Nucleus accumbens (tissue), 56 donors: ENCODE data around the gene PDE8A.
A peak's percentile ranks its signal among the peaks of the same experiment; 100 is the strongest.

Experiments used
- DNase-seq, 56 donors: peaks; one replicate each; lab custom pipeline; 2025; lab: John Stamatoyannopoulos, UW

PDE8A gene

DNA sequence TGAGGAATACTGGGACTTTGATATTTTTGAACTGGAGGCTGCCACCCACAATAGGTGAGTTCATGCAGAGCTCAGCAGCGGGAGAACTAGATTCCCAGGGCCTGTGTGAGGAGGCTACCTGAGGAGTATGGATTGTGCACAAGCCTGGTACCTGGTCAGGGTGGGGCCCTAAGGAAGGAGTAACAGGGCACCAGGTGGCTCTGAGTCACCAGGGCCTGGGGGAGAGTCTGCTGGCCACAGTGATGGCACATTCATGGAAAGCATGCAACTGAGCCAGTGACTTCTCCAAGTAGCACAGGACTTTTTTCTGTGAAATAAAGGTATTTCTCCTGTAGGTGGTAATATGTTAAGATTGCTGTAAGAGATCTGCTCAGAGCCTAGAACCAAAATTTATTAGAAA is 134.4 kb downstream of the PDE8A start:
- DNase-seq = no peak

DNA sequence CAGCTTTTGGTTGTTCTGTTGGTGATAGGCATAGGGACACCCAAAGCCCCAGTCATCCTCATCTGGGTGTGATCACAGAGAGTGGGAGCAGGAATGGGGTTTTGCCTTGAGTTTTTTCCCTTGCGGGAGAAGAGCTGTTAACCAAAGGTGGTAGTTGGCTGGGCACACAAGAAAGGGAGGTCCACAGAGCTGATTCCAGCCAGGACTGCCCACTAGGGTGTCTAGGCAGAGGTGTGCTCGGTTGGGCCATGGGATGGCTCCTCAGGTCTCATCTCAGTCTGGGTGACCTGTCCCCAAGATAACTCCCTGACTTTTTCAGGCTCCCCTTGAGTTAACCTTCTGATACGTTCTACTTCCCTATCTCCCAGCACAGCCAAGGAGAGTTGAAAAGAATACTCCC is 134.8 kb downstream of the PDE8A start:
- DNase-seq = no peak

DNA sequence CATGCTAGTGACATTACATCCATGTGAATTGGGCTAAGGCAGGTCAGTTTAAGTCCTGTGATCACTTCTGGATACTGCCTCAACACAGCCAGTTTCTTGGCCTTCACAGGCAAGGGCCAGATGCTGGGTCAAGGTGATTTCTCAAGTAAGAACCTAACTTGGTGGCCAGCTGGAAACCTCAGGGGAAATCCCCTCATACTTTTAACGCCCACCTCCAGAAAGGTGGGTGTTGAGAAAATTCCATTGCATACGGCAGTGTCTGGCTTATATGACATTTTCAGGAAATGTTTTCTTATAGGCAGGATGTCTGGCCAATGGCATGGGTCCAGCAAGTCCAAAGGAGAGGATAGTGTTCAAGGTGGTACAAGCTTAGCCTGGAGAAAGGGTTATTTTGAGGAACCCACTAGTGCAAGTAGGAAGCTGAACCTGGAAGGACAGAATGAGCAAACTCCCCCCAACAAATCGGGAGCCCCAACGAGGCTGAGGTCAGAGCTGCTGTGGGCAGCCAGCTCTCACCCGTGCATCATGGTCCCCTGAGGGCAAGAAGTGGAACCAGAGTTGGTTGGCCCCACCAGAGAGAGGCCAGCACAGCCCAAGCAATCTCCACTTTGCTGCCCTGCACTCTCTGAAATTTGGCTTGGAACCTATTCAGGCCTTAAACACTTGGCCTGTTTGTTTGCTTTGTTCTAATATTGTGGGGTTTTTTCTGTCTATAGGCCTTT is 135.4 kb downstream of the PDE8A start:
- no peak for DNase-seq

DNA sequence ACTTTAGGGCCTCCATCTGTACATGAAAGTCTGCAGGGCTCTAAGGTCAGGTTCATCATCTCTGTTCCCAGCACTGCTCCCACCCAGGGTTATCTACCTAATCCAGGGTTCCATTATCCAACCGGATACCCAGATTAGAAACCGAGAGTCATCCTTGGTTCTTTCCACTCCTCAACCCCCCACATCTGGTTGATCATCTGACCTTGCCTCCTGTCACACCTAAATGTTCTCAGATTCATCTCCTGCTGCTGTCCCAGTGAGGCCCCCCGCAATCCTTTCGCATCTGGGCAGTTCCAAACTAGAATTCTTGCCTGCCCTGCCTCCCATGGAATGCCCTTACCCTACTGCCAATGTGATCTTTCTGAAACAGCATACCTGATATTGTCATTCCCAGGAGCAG is 136.5 kb downstream of the PDE8A start:
- DNase-seq = no peak

DNA sequence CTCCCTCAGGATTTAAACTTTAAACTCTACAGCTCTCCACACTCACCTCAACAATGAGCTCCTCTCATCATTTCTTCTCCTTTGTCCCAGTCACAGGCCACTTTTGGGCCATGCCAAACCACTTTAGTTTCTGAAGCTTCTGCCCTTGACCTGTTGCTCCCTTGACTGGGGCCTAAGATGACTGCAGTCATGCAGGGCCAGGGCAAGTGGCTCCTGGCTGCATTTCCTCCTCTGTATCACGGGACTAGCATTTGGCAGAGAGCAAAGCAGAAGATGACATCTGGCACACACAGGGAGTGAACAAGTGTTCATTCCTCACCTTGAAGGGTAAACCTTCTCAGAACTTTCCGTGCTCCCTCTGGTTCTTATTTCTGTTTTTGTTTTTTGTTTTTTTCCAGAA is 136.9 kb downstream of the PDE8A start:
- peak in 2 of 56 donors; percentile 19 to 30 for DNase-seq

DNA sequence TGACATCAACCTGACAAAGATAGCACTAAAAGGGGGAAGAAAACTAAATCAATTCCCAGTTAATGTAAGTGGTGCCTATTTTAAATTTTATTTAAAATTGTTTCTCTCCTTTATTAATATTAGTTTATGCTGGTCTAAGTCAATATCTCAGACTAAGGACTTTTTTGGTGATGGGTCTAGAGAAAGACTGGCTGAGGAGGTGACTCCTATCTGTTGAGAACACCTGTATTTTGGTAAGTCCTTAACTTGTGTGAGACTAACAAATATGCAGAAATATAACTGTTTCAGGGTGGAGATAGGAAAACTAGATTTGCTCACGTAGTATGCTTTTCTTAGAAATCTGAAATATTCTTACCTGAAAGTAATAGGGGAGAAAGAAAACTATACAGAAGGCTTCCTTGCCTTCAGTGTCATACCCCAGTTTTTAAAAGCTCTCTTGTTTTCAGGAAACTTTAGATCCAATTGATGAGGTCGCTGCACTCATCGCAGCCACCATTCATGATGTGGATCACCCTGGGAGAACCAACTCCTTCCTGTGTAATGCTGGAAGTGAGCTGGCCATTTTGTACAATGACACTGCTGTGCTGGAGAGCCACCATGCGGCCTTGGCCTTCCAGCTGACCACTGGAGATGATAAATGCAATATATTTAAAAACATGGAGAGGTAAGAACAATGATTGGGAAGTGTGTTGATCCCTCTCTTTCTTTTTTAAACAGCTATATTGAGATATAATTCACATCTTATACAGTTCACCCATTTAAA is 138.9 kb downstream of the PDE8A start:
- DNase-seq = peak in 32 of 56 donors; percentile 5 to 57 (median 26)

DNA sequence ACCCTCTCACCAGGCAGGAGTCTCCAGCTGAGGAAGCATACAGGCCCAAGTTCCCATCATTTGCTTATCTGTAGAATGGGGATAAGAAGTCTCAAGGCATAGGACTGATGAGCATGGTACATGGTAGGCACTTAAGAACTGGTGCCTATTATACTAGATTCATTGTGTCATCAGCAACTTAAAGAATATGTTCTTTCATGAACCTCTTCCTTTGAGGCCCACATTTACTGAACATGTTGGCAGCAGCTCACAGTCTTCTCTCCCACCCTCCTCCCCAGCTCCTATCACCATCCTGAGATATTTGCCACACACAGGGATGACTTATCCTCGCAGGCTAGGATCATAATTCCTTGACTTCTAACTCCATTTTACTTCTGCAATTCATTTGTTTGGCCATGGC is 142.5 kb downstream of the PDE8A start:
- DNase-seq = no peak

DNA sequence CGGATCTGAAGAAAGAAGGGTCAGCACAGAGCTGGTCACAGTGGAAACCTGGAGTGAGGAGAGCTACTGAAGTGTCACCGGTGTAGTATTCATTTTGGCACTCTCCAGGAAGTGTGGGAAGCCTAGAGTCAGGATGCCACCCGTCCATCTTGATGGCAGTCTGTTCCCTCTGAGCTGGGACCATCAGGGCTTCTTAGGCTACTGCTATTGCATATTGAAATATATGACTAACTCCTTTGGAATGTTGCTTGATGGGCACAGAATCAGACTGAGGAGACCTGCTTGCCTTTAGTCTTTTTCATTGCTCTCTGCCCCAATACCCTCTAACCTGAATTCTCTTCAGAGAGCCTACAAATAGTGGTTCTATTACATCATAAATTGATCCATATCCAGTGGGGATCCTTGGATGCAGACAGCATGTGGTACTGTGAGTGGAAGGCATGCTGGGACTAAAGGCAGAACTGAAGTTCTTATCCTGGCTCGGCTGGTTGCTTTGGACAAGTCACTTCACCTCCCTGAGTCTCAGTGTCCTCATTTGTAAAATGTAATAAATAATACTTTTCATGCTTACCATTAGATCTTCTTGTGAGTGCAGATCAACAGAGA is 143.5 kb downstream of the PDE8A start:
- no peak for DNase-seq

DNA sequence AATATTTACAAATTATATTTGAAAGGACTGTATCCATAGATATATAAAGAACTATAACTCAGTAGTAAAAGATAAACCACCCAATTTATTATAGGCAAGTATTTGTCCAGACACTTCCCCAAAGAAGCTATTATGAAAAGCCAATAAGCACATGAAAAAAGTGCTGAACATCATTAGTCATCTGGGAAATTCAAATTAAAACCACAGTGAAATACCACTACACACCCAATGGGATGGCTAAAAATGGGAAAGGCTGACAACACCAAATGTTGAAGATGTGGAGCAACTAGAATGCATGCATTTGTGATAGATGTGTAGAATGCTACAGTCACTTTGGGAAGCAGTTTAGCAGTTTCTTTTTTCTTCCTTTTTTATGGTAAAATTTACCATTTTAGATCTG is 147.0 kb downstream of the PDE8A start:
- DNase-seq = no peak

DNA sequence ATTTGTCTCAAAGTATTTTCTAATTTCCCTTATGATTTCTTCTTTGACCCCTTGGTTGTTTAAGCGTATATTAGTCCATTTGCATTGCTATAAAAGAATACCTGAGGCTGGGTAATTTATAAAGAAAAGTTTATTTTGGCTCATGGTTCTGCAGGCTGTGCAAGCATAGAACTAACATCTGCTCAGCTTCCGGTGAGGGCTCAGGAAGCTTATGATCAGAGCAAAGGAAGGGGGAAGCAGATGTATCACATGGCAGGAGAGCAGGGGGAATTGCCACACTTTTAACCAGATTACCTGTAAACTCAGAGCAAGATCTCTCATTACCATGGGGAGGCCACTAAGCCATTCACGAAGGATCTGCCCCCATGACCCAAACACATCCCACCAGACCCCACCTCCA is 148.2 kb downstream of the PDE8A start:
- no peak for DNase-seq

DNA sequence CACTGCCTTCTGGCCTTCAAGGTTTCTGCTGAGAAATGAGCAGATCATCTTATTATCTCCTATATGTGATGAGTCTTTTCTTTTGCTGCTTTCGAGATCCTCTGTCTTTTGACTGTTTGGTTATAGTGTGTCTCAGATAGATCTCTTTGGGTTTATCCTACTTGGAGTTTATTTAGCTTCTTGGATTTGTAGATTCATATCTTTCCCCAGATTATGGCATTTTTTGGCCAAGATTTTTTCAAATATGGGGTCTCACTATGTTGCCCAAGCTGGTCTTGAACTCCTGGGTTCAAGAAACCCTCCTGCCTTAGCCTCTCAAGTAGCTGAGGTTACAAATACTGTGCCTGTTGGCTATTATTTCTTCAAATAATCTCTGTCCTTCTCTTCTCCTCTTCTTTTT is 150.3 kb downstream of the PDE8A start:
- DNase-seq = no peak

DNA sequence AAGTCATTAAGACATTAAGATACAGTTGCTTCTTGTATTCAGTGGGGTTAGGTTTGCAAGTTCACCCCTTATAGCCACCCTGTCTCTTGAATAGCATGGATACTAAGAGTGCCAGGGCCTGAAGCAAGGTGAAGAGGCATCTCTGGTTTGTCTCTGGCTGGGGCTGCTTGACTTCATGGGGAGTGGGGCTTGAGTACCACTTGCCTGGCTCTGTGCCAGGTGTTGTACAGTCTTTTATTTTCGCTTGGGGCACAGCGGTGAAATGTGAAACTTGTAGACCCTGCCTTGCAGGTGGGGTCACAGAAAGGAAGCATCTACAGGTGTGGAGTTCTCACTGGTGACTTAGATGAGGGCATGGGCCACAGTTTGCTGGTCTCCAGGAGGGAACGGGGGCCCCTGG is 152.1 kb downstream of the PDE8A start:
- no peak for DNase-seq

DNA sequence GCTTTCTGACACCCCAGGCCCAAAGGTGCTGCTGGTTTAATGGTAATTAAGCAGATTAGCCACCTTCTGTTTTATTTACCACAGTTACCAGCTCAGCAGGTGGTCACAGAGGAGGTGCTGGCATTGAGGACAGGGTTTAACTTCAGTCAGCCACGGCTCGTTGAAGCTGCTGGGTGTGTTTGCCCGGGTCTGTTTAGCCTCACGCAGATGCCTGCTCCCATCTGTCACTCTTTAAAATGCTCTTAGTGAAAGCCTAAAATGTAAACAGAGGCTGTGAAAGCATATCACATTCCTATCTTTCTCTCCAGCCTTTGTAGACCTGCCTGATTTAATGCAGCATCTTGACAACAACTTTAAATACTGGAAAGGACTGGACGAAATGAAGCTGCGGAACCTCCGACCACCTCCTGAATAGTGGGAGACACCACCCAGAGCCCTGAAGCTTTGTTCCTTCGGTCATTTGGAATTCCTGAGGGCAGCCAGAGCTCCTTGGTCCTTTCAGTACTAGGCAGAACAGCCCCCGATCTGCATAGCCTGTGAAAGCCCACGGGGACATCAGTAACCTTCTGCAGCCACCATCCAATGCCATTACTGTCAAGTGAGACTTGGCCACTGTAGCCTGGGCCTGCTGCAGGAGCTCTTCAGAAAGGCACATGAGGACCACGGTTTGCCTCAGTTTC is 156.0 kb downstream of the PDE8A start:
- DNase-seq = no peak

DNA sequence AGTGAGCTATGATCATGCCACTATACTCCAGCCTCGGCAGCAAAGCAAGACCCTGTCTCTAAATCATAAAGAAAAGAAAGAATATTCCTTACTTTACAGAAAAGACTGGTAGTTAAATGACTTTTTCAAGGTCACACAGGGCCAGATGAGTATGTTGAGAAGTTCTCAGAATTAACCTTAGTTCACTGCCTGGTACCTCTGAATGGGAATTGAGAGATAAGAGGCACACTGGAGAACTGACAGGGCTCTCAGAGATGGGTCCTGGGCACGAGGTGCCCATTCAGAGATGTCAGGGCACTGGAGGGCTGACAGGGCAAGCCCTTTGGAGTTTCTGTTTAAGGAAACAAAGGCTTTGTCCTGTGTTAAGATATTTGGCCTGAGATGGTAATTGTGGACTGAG is 157.7 kb downstream of the PDE8A start:
- DNase-seq = no peak

DNA sequence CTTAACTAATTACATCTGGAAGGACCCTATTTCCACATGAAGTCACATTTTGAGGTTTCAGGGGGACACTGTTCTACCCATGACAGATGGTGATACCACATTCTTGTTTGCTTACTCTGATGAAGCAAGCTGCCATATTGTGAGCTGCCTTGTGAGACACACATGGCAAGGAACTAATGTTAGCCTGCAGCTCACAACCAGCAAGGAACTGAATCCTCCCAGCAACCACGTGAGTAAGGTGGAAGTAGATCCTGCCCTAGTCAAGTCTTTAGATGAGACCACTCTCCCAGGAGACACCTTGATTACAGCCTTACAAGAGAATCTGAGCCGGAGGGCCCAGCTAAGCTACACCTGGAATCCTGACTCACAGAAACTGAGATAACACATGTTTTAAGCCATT is 160.1 kb downstream of the PDE8A start:
- no peak for DNase-seq

DNA sequence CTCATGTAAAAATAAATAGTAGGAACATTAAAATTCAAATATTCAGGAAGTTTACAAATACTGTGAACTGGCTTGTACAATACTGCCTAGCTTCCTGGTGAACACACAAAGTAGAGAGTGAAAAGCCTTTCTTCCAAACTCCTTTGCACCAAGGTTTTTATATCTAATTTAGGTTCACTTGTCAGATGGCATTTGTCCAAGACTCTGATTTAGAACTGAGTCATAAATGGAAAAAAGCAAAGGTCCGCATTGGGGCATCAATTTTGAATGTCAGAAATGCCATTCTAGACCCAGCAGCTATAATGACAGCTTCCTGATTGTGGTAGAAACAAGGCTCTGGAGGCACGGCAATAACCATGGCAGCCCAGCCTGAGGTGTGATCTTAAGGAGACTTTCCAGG is 160.7 kb downstream of the PDE8A start:
- DNase-seq = no peak

DNA sequence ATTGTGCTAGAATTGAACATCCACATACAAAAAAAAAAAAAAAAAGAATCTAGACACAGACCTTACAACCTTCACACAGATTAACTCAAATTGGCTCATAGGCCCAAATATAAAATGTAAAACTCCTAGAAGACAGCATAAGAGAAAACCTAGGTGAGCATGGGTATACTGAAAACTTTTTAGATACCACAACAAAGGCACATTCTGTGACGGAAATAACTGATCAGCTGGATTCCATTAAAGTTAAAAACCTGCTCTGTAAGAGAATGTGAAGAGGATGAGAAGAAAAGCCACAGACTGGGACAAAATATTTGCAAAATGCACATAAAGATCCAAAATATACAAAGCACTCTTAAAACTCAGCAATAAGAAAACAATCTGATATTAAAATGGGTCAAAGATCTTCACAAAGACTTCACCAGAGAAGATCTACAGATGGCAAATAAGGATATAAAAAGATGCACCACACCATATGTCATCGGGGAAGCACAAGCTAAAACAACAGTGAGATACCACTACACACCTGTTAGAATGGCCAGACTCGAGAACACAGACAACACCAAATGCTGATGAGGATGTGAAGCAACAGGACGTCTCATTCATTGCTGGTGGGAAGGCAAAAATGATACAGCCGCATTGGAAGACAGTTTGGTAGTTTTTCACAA is 167.9 kb downstream of the PDE8A start:
- no peak for DNase-seq

DNA sequence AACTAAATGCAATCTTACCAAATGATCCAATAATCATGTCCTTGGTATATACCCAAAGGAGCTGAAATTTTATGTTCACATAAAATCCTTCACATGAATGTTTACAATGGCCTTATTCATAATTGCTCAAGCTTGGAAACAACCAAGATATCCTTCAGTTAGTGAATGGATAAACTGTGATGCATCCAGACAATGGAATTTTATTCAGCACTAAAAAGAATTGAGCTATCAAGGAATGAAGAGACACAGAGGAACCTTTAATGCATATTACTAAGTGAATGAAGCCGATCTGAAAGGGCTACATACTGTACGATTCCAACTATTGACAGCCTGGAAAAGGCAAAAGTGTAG is 168.4 kb downstream of the PDE8A start:
- DNase-seq = no peak

DNA sequence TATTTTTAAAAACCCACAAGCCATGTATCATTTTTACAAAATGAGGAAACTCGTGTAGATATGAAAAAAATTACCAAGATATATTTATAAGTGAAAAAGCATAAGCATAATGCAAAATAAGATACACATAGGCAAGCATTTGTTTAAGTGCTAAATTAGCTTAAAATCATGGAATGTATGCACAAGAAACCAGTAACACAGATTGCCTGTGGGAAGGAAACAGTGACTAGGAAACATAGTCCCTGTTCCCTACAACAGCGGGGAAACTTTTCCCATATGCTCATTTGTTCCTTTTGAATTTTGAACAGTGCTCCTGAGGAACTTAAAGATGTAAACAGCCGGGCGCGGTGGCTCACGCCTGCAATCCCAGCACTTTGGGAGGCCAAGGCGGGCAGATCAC is 169.5 kb downstream of the PDE8A start:
- DNase-seq = no peak

DNA sequence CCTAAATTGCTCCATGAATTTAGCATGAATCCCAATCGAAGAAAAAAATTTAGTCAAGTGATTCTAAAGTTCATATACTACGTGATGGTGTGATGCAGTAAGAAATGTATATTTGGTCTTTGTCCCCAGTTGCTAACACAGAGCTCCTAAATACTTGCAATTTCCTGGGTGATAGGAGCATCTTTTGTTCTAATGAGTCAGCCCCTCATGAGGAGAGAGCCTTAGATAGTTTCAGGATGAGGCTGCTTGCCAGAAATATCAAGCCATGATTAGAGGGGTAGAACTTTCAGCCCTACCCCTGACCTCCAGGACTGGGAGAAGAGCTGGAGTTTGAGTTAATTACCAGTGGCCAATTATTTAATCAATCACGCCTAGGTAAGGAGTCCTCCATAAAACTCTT is 170.2 kb downstream of the PDE8A start:
- DNase-seq = no peak

DNA sequence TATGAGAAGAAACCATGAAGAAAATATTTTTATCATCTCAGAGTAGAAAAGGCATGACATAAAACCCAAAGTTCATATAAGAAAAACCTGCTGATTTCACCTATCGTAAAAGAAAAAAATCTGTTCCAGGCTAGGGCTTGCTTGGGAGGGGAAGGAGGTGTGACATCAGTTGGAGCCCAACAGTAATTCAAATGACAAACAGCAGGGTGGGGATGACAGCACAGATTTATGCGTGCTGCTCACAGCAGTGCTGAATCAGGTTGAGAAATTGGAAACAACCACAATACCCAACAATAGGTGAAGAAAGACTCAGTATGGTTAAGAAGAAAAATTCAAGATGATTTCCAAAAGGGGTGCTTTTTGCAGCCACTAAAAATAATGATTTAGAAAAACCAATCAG is 172.4 kb downstream of the PDE8A start:
- DNase-seq = no peak
